HG03460 (cell line): ENCODE results near the gene HIVEP2.

Source experiments
- ATAC-seq: cut with Tn5 transposase; IDR thresholded peaks from one replicate; pipeline ENCODE4 v1.9.1; 2021; ENCODE audit not compliant: unreplicated experiment

Gene HIVEP2

GRCh38 chr6:142945446-142946180, 637 bp upstream of the HIVEP2 start:
- ATAC-seq: no peak

GRCh38 chr6:142944124-142945048, 590 bp downstream of the HIVEP2 start:
- no peak for ATAC-seq

GRCh38 chr6:142943711-142944123, 1.3 kb downstream of the HIVEP2 start:
- ATAC-seq: no peak

DNA sequence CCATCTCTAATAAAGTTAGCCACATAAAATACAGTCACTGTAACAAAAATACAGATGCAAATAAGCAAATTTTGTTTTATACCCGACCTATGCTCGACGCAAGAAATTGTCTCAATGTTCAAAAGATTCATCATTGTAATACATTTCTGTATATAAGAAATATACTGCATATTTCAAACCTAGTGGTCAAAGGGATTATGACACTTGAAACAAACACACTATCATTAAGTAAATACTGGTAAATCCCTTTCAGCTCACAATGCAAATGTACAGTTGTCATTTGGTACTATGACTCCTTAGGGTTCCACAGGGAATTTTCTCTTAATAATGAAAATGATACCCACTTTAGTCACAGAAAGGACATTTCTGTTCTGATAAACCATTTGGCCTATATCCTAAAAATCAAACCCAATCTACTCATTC, 2.2 kb downstream of the HIVEP2 start:
- ATAC-seq: no peak

DNA sequence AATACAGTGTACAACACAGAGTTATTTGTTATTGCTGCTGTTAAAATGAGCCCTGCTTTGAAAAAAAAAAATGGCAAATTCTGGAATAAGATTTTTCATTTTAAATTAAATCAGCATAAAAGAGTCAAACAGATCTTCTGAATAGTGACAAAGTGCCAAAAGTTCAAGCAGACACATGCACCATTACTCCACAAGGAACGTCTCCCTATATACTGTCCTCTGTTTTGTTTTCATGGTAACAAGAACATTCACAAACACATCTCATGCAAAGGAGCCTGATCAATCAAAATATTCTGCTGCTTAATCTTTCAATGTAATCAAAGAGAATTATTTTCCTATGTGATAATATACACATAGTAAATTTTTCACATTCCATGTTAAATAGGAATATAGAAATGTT, 2.7 kb downstream of the HIVEP2 start:
- no peak for ATAC-seq

GRCh38 chr6:142941018-142941417, 4.0 kb downstream of the HIVEP2 start:
- no peak for ATAC-seq

GRCh38 chr6:142940487-142940886, 4.5 kb downstream of the HIVEP2 start:
- no peak for ATAC-seq

GRCh38 chr6:142938510-142938909, 6.5 kb downstream of the HIVEP2 start:
- ATAC-seq: no peak

DNA sequence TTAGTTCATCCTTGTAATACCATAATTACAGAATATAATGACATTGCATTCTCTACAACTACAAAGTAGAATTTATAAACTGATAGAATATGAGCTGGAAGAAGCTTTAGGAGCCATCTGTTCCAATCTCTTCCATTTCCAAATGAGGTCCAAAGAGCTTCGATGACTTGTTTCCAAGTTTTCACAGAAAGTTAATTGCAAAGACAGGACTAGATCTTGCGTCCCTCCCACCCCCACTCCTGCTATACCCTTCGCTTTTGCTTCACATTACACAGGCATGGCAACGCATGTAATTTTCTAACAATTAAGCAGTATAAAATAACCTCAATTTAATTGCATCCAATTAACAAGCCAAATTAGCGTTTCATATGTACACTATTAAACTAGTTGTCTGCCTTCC, 7.0 kb downstream of the HIVEP2 start:
- ATAC-seq: no peak

- peak; percentile 51 for ATAC-seq
These were observed 9.1 kb downstream of the HIVEP2 start for GRCh38 chr6:142935553-142936517.

DNA sequence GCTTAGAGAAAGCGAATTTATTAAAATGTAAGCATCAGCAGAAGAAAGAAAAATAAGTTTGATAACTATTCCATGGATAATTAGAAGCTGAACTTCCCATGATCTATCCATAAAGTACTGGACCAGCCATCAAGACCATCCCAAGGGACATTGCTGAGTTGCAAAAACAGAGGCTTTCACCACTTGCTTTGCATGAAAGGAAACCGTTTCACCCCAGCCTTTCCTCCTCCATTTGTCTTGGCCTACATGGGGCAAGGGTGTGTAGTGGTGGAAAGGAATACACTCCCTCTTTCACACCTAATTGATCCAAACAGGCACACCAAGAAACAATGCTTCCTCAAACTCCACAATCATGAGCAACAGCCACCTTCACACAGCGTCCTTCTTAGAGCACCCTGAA, 10.4 kb downstream of the HIVEP2 start:
- peak; percentile 39 for ATAC-seq

- no peak for ATAC-seq
These were observed 10.9 kb downstream of the HIVEP2 start for GRCh38 chr6:142934106-142934505.

- no peak for ATAC-seq
These were observed 11.3 kb downstream of the HIVEP2 start for GRCh38 chr6:142933701-142934100.

GRCh38 chr6:142932889-142933288, 12.1 kb downstream of the HIVEP2 start:
- no peak for ATAC-seq

DNA sequence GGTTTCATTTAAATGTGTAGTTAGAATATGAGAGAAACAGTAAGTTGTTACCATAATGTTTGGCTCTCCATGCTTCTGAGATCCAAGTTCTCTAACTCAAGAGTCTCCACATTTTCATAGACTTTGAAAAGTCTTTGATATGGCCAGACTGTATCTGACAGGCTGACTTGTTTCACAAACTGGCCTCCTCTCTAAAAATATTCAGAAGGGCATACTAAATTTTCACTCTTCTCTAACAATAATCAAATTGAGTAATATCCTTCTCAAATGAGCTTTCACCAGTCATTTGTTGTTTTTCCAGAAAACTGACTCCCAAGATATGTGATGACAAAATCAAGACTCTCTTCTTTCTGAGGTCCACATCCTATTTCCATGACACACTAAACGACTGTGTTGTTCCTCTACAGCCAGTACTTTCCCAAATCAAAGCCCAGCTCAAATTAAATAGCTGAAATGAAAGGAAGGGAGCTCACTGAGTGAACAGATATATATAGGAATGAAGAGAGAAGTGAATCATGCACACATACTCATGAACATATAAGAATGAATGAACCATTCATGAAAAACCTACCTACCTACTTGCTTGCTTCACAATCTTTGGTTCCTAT, 15.1 kb downstream of the HIVEP2 start:
- no peak for ATAC-seq

DNA sequence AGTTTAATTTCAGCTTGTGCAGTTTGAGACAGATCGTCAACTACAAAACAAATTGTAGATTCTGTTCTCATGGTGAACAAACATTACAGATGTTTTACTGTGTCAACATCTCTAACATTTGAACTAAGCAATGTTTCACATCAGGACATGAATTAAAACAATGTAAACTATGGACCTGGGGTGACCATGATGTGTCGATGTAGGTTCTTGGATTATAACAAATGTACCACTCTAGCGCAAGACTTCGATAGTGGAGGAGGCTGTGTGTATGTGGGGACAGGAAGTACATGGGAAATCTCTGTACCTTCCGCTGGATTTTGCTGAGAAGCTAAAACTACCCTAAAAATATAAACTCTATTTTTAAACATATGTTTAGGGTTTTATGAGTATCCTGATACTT, 17.1 kb downstream of the HIVEP2 start:
- no peak for ATAC-seq

- ATAC-seq: no peak
These were observed 17.8 kb downstream of the HIVEP2 start for GRCh38 chr6:142927271-142927580.

GRCh38 chr6:142926494-142927270, 18.3 kb downstream of the HIVEP2 start:
- ATAC-seq: peak; percentile 95

GRCh38 chr6:142926177-142926493, 18.8 kb downstream of the HIVEP2 start:
- no peak for ATAC-seq

- ATAC-seq: no peak
These were observed 19.3 kb downstream of the HIVEP2 start for GRCh38 chr6:142925575-142926110.
